NCI-H510A (cell line): ENCODE measurements around the gene HRH1.
"Not testable (repeated sequence)": the region's sequence is repeated elsewhere in the genome, so short reads cannot be mapped to it uniquely, and the experiment has no call there.

Experiments used
- DNase-seq: peaks from one replicate; lab custom pipeline; 2025; lab: John Stamatoyannopoulos, UW

The HRH1 gene

DNA sequence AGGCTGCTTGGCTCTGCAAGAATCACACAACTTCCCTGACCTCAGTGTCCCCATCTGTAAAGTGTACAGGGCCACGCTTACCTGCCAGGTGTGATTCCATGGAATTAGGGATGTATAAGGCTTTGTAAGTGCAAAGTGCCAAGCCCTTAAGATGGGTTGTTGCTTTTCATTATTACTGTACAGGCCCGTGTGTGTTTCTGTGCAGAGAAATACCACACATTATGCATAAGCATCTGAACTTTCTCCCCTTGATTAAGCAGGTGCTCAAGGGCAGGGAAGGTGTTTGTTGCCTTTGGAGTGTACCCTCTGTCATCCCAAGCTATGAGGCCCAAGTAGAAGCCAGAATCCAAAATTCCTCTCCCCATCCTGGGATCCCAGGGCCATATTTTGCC, 13.6 kb upstream of the HRH1 start:
- no peak for DNase-seq

DNA sequence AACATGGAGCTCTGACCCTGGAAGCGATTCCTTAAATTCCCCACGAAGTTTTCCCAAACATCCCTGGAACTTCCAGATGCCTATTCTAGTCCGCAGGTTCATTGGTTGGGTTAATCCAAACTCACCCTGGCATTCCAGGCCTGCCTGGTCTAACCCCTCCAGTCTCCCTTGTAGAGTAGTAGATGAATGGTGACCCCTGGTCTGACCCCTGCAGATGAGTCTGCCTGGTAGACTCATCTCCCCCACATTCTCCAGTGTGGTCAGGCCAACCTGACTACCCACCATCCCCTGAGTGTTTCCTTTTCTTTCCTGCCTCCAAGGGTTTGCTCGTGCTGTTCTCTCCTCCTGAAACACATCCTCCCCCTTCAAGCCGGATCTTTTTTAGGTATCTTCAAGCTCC, 10.8 kb upstream of the HRH1 start:
- no peak for DNase-seq

DNA sequence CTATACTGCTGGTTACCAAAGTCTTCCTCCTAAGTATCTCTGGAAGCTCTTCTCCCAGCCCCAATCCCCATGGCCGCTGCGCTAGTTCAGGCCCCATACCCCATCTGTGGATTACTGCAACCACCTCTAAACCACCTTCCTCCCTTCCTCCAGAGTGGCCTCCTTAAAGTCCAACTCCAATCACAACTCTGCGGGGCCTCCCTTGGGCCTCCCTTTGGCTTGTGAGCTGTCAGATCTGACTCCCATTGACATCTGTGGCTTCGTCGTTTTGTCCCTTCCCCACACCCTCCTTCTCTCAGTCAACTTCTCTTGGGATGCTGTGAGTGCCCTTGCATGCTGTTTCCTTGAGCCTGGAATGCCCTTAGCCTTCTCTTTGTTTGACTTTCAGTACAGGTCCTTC, 9.3 kb upstream of the HRH1 start:
- no peak for DNase-seq

DNA sequence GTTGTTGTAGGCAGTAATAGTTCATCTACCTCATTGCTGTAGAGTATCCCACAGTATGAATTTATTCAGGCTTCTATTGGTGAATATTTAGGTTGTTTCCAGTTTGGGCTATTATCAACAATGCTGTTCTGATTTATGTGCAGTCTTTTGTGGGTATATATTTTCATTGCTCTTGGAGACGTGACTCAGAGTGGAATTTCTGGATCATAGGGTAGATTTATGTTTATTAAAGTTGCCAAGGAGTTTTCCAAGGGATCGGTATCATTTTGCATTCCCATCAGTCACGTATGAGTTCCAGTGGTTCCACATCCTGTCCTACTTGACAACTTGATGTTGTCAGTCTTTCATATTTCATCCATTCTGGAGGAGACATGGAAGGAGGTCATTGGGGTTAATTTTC, 8.4 kb upstream of the HRH1 start:
- DNase-seq, result no peak

DNA sequence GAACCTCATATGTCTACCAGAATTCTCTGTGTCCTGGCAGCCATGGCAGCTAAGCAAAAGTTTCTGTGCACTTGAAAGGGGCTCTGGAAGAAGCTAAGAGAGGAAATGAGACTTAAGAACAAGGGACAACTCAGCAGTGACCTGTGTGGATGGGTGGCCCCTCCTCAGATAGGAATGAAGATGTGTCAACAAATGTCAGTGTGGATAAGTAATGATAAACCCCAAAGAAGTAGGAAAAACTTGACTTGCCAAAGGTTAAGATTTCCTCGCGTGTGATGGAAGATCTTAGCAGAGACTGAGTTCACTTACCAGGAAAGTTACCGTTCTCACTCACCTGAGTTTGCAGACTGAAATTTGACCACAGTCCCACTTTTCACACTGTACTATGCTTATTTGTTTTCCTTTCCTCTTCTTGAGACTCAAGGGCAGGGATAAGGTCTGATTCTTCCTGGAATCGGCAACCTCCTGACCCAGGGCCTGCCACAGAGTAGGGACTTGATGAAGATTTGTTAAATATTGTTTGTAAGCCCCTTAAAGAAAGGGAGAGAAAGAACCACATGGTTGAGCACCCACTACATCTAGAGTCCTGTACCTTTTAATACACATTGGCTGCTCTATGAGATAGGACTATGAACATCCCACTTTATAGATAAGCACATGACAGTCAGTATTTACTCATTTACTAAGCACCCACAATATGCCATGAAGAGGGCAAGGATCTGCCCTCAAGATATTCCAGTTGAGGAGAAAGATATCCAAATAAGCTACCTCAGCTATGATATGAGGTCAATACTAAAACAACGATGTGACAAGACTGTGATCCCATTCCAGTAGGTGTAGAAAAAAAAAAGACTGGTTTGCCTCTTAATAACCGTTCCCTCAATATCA, 7.3 kb upstream of the HRH1 start:
- no peak for DNase-seq

DNA sequence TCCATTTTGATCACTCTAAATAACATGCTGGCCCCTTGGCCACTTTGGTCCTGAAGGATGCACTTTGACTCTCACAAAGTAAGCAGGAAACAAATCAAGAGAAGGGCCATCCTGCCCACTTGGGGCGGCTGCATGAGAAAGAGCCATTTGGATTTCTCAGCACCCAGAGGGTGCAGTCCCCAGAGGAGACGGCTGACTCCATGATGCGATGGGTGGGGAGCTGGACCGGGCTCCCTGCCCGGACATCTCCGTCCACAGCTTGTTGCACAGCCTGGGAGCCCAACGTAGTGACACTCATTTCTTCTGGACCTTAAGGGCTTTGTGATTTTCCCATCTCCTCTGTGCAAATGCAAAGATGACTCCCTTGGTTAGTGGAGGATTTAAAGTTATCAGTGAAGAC, 4.0 kb upstream of the HRH1 start:
- no peak for DNase-seq

DNA sequence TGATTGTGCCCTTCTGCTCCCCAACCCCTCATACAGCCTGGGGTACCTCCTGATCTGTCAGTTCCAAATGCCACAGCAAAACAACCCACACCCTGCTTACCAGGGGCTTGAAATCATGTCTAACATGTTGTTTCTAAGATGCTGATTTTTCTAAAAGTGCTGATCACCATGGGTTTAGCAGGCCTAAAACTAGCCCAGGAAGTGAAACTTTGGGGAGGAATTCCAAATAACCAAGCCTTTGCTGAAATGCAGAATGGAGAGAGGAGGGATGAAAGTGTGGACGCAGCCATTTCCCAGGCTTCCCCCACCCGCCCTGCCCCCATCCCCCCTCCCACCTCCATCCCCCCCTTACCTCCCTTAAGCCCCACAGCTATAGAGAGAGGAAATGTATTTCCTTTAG, 2.0 kb upstream of the HRH1 start:
- DNase-seq, result no peak

DNA sequence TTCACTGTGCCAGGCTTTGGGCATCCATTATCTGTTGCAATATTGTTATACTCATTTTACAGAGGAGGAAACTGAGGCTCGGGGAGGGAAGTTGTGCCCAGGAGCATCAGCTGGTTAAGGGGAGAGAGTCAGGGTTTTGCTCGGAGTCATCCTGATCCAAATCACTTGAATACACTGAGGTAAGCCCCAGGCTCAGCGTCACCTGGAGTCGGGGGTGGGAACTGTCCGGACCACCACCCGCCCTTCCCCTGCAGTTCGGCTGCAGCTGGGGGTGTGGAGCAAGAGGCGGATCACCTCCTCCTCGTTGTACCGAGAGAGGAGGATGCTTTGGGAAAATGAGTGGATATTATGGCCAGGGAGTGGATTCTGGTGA, 646 bp downstream of the HRH1 start:
- no peak for DNase-seq

DNA sequence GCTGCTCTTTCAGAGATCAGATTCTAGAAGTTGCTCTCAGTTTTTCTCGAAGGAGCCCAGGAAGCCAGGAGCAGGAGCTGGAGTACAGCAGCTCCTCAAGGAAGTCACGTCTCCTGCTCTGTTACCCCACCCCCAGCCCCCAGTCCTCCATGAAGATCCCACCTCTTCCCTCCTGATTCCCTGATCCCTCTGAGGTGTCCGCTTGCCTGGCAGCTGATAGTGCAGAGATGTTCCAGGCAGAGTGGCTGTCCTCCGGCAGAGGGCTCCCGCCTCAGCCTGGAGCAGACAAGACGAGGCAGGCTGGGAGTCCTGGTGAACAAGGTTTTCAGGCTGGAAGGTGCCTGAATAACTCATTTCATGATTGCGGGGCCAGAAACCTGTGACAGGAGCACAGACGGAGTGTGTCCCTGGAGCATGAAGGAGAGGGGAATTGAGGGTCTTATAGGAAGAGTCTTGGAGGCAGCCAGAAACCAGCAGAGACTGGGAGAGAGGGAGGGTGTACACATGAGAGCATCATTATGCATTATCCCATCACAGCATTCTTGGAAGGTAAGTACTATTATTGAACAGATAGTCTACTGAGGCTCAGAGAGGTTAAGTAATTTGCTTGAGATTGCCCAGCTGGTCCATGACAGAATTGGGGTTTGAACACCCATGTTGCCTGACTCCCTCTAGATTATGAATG, 1.2 kb downstream of the HRH1 start:
- DNase-seq, result no peak

DNA sequence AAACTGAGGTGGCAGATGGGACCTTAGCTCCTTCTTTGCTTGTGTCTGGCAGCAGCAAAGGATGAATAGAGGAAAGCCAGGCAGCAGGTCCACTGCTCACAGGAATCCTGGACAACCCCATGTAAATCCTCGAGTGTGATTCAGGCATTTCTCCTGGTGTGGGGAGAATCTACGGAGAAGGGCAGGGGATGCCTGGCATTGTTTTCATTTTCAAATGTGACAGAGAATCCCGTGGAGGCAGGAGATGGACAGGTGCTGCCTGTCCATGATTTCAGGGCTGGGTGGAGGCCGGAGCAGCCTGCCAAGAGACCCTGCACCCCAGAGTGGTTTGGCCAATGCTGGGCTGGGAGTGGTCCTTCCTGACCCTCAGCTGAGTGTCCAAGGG, 1.7 kb downstream of the HRH1 start:
- DNase-seq, result no peak

DNA sequence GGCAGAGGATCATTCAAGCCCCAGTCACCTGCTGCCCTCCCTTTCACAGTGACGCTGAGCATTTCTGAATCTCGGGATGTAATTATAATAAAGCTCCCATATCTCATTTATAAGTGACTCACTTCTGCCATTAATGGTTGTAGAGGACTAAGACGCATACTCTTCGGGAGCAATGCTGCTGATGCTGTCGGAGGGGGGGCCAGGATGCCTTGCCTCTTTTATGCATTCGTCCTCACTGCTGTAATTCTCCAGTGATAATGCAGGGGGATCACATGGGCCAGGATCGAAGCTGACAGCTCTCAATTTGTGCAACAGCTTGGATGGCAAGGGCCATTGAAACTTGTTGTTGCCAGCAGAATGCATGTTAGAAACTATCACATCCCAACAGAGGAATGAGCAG, 3.1 kb downstream of the HRH1 start:
- DNase-seq, result no peak

DNA sequence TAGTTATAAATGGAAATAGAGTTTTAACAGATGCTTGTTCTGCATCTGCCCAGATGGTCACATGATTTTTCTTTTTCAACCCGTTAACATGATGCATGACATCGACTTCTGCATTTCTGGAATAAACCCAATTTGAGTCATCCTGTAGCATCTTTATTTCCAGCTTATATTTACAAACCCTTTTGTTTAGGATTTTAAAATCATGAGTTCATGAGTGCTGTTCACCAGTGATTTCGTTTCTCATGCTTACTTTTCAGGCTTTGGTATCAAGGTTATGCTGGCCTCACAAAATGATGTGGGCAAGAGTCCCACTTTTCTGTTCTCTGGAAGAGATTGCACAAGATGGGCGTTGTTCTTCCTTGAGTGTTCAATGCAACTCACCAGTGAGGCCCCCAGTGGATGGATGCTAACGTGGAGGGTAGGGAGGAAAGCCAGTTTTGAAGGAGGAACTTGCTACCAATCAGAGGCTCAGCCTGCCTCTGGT, 5.2 kb downstream of the HRH1 start:
- no peak for DNase-seq

DNA sequence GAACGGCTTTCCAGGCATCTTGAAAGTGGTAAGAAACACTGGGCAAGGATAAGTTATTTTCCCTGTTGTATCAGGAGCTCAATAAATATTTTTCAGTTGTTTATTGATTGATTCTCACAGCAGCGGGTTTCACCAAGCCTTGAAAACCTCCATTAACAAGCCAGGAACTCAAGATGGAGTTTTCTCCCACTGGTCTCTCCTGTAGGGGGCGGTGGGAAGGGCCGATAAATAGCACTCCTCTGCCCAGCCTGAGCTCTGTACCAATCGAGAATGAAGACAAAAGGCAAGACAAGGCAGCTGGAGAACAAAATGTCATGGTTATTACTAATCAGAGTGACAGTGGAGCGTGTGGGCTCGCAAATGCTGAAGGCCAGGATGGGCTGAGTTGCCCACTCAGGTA, 7.4 kb downstream of the HRH1 start:
- DNase-seq, result no peak

DNA sequence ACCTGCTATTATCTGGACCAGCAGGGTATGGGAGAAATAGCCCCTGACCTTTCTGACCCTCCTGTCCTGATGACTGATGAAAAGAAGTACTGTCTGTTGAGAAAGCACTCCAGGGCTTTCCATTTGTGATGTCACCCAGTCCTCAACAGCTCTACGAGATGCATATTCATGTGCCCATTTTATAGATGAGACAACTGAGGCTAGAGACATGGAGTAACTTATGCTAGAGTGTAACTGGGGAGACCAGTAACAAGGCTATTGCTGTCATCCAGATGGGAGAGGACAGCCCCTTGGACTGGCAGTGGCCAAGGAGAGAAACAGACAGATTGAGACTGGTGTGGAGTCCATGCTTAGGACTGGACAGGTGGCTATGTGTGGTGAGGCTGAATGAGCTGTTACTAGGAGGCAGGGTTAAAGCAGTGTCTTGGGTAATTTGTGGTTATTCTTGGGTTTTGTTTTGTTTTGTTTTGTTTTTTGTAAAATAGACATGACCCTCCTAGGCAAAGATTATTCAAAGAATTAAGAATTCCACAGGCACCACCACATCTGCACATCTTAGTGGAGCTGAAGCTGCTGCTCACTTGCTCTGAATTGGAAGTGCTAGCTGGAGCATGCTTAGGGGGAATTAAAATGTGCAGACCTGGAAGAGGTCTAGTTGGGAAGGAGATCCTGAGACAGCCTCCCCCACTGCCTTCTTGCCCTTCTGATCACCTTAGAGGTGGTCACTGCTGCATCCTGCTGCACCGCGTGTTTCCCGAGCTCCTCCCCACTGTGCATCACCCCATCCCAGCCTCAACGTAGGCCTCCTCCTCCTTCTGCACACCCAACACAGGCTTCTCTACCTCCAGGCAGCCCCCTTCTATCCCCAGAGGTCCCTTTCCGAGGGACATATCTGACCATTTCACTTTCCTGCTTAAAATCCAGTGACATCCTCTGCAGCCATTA, 8.4 kb downstream of the HRH1 start:
- DNase-seq, result no peak

DNA sequence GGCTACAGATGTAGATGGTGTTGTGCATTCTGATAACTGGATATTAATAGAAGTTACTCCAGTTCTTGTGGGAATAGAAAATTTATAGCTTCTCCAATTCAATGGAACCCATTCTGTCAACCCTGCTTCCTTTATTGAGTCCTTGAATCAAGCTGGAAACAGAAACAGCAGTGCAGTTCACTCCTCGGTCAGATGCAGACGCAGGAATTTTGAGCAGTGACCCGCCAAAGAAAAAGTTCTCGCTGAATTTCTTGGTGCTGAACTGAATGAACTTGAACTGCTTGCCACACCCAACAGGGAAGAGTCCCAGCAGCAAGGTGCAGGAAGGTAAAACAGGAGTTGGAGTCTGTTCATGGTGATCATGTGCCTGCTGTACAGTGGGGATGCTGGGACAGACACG, 10.3 kb downstream of the HRH1 start:
- DNase-seq, result no peak

DNA sequence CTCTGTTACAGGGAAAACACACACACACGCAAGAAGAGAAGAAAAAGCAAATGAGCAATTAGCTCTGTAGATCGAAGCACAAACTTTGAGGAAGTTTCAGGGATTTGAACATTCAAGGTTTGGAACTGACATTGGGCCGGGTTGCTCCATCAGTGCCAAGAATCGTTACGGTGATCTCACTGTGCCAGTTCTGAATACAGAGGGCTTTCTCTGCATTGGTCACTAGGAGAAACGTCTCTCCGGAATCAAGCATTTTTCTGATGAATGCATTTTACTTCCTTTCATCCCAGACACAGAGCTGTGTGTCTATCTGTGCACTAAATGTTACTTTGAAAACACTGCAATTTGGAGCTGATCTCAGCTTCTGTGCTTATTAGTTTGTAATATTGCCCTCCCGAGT, 11.2 kb downstream of the HRH1 start:
- no peak for DNase-seq

DNA sequence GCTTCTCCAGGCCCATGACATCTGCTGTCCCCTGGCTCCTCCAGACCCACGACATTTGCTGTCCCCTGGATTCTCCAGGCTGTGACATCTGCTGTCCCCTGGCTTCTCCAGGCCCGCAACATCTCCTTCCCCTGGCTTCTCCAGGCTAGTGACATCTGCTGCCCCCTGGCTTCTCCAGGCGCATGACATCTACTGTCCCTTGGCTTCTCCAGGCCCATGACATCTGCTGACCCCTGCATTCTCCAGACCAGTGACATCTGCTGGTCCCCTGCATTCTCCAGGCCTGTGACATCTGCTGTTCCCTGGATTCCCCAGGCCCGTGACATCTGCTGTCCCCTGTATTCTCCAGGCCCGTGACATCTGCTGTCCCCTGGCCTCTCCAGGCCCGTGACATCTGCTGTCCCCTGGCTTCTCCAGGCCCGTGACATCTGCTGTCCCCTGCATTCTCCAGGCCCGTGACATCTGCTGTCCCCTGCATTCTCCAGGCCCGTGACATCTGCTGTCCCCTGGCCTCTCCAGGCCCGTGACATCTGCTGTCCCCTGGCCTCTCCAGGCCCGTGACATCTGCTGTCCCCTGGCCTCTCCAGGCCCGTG, 12.6 kb downstream of the HRH1 start:
- not testable (repeated sequence) for DNase-seq

DNA sequence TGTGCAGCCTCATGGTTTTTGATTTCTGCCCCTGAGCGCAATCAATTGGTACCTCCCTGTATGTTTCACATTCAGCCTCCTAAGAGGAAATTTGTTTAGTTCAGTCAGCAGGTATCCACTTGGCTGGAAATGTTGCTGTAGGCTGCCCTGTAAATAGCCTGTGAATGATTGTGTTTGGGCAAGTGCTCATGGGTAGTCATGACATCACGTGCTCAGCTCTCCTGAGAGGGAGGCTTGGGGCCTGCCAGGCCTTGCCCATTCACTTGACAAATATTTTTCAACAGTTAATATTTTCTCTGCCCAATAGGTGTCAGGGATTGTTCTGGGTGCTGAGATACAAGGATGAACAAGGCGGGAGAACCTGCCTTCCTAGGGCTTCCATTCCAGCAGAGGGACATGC, 13.3 kb downstream of the HRH1 start:
- DNase-seq, result no peak

DNA sequence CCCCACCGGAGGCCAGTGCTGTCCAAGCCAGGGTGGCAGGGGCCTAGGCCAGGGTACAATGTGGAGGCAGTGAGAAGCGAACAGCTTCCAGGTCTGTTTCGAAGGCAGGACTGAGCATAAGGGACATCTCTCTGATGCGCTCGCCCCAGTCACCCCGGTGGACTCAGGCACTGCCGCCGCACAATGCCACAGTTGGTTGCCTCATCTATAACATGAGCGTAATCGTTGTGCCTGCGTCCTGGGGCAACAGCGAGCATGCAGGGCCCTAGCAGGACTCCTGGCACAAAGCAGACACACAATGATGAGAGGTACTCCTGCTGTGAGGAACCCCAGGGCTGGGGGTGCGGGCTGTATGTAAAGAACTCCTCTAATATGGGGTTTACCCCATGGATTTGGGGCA, 14.1 kb downstream of the HRH1 start:
- no peak for DNase-seq

DNA sequence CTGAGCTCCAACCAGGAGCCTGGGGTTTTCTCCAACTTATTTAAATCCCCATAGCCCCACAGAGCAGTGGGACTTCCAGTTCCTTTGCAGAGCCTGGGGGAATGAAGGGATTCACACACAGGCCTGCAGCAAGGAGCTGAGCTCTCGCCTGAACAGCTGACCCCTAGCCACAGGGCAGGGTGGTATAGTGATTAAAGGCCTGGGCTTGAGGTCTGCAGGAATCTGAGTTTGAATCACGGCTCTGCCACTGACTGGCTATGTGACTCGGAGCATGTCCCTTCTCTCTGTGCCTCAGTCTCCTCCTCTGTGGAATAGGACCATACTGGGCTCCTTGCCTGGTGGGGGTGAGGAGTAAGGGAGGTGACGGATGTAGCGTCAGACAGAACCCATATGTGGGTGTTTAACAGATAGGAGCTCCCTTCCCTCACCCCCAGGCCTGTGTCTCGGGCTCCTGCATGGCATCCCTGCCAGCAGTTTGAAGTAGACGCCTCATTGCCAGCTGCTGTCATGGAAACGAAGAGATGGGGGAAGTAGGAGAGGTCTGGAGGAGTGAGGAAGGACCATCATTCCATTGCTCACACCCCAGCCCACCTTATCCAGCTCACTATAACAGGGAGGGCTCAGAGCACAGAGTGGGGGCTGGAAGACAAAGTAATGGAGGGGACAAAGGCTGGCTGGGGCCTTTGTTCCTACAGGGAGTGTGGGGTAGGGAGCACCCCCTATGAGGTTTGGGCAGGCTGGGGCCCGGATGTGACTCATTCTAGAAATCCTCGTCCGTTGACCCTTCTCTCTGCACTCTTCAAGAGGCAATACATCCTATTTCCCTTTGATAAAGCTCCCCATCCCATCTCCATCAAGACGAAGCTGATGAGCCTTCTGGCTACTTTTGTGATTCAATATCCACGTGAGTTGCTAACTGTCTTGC, 14.8 kb downstream of the HRH1 start:
- DNase-seq, result no peak
